Measurements from ENCODE around the gene LAMA2. TPM values are rescaled to one million over a fixed set of nuclear protein-coding genes. Genes with fewer than 3 reads are reported as not detected.

Gene LAMA2
- total RNA-seq, 1 experiment from 2014 or later, result 3.3 TPM

DNA sequence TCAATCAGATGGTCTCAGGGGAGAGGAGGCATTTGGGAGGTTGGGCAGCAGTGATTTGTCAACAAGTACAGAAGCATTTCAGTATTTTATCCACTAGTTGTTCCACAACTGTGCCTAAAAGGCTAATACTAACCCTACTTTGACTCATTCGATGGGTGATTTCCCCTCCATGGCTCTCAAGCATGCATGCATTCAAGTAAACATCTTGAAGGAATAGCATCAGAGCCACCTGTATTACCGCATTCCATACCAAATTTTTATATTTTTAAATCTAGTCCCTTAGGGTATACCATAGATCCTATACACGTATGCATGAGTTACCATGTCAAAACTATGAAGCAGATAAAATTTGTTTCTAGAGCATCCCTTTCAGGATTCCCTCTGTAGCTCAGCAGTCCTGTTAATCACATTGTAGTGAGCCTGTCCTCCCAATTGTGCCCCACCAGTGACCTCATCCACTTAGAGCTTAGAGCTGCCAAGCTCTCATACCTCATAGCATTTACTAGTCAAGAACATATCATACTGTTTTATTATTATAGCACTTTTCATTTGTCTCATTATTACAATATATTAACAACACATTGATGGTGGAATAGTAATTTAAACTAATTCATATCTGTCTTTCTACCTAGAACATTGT lies 213.8 kb downstream of the LAMA2 start:
- Histone ChIP-seq H3K9me3 (replicated peaks) (no peaks in the 10 kb centered on the region), H3K36me3 (no peaks in the 10 kb centered on the region), H3K4me1 (replicated peaks) (no peaks in the 10 kb centered on the region), H3K4me3 (no peak overlapping the region), H3K27ac (no peak overlapping the region), H3K27me3 (replicated peaks) (no peaks in the 10 kb centered on the region)
- DNase-seq (ENCODE audit: low read depth in 1 of 2, low spot score in 2 of 2), result no peak

DNA sequence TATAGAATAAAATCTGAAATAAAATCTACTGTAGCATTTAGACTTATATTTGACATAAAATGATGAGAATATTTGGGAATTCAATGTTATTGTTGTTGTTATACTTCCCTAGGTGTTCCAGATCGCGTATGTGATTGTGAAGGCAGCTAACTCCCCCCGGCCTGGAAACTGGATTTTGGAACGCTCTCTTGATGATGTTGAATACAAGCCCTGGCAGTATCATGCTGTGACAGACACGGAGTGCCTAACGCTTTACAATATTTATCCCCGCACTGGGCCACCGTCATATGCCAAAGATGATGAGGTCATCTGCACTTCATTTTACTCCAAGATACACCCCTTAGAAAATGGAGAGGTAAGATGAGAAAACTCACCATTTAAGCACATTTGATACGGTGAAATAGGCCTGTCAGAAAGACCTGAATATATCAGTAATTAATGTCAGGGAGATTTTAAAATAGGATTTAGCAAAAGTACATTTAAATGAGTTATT lies 215.2 kb downstream of the LAMA2 start:
- Histone ChIP-seq H3K27ac (no peak overlapping the region), H3K36me3 (no peaks in the 10 kb centered on the region), H3K9me3 (replicated peaks) (no peaks in the 10 kb centered on the region), H3K4me1 (replicated peaks) (peaks cover 7% of the 10 kb centered on the region), H3K27me3 (replicated peaks) (no peaks in the 10 kb centered on the region), H3K4me3 (no peak overlapping the region)
- DNase-seq (ENCODE audit: low read depth in 1 of 2, low spot score in 2 of 2), result no peak

DNA sequence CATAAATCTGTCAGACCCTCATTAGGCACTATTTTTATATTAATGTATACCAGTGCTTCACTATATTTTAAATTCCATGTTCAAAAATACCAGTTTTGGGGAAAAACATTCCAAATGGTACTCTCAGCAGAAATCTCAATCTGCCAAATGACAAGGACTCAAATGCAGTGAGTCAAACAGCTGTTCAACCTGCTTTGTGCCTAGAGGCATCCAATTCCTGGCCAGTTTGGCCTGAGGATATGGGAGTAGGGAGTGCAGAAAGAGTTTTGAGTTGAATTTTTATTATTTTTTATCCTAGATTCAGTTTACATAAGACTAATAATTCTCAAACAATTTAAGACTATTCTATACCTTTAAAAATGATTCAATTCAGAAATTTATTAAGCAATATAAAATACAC lies 216.8 kb downstream of the LAMA2 start:
- Histone ChIP-seq H3K27ac (no peak overlapping the region), H3K4me1 (replicated peaks) (peaks cover 21% of the 10 kb centered on the region), H3K9me3 (replicated peaks) (no peaks in the 10 kb centered on the region), H3K36me3 (no peaks in the 10 kb centered on the region), H3K4me3 (no peak overlapping the region), H3K27me3 (replicated peaks) (no peaks in the 10 kb centered on the region)
- no peak for DNase-seq (ENCODE audit: low read depth in 1 of 2, low spot score in 2 of 2)

DNA sequence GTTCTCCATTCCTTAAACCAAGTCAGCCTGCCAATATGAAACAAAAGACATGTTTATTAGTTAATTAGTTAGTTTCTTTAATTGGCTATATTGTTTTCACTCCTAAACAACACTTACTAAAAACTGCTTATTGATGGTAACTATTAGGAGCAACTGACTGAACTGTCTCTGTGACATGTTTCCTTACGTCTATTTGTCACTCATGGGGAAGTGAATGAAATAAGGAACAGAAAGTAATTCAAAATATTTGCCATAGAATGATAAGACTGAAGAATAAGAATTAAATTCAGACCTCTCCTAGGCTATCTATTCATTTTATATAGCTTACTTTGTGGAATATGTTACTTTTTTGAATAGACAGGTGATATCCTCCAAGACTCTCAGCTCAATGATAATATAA lies 217.2 kb downstream of the LAMA2 start:
- H3K9me3 ChIP-seq (replicated peaks), result no peaks in the 10 kb centered on the region
- H3K4me3 ChIP-seq, result no peak overlapping the region
- no peak overlapping the region for H3K27ac ChIP-seq
- H3K4me1 ChIP-seq (replicated peaks), result peaks cover 25% of the 10 kb centered on the region
- DNase-seq (ENCODE audit: low read depth in 1 of 2, low spot score in 2 of 2), result no peak
- no peaks in the 10 kb centered on the region for H3K27me3 ChIP-seq (replicated peaks)
- H3K36me3 ChIP-seq, result no peaks in the 10 kb centered on the region

DNA sequence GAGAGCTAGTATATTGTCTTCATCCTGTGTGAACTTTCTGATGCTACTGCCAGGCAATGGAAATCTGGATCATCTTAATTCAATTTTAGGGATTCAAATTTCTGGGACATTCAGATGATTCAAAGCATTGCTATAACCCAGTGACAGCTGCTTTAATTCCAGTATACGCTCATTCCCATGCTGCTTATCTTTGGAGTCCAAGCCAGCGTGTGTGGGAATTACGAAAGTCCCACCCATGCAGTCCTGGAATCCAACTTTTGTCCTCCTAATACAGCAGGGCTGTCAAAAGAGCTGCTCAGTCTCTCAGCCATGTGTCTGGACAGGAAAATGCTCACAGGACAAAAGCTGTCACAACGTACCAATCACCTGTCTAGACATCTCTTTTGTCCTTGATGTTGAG lies 219.8 kb downstream of the LAMA2 start:
- Histone ChIP-seq H3K4me1 (replicated peaks) (peaks cover 30% of the 10 kb centered on the region), H3K9me3 (replicated peaks) (no peaks in the 10 kb centered on the region), H3K27ac (peak overlapping the region; percentile 79), H3K27me3 (replicated peaks) (no peaks in the 10 kb centered on the region), H3K36me3 (no peaks in the 10 kb centered on the region), H3K4me3 (no peak overlapping the region)
- DNase-seq (ENCODE audit: low read depth in 1 of 2, low spot score in 2 of 2), result peak; percentile 62 to 70

DNA sequence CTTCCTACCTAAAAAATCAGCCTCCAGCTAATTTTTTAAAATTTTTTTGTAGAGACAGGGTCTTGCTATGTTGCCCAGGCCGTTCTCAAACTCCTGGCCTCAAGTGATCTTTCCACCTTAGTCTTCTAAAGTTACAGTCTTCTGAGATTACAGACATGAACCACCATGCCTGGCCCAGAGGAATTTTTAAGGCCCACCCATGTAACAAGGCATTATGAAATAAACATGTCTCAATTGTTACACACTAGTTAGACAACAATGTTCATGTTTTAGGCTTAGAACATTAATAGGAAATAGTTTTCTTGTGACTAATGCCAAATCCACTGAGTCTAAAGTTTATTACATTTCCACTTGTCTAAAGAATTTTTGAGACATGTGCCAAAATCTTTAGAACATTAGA lies 221.2 kb downstream of the LAMA2 start:
- H3K36me3 ChIP-seq, result no peaks in the 10 kb centered on the region
- H3K4me3 ChIP-seq, result no peak overlapping the region
- H3K27me3 ChIP-seq (replicated peaks), result no peaks in the 10 kb centered on the region
- H3K4me1 ChIP-seq (replicated peaks), result peaks cover 30% of the 10 kb centered on the region
- H3K27ac ChIP-seq, result peak overlapping the region; percentile 79
- peak; percentile 69 to 83 for DNase-seq (ENCODE audit: low read depth in 1 of 2, low spot score in 2 of 2)
- H3K9me3 ChIP-seq (replicated peaks), result no peaks in the 10 kb centered on the region

DNA sequence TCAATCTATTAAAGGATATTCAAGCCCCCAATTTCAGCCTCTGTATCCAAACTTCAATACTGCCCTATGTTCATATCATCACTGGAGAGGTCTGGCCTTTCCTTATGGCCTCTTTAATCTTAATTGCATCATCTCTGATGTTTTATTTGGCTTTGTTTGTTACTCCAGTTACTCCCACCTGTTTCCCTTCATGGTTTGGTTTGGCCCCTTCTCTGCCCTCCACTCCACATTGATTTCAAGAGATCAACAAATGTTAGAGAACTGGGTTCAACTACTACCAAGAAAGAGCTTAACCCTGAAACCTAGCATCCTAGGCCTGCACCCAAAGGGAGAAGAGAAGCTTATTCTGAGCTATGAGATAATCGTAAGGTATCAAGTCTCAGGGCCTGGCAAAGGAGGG lies 221.6 kb downstream of the LAMA2 start:
- H3K27me3 ChIP-seq (replicated peaks), result no peaks in the 10 kb centered on the region
- H3K27ac ChIP-seq, result peak overlapping the region; percentile 61
- H3K4me1 ChIP-seq (replicated peaks), result peaks cover 30% of the 10 kb centered on the region
- no peaks in the 10 kb centered on the region for H3K36me3 ChIP-seq
- no peaks in the 10 kb centered on the region for H3K9me3 ChIP-seq (replicated peaks)
- DNase-seq (ENCODE audit: low read depth in 1 of 2, low spot score in 2 of 2), result no peak
- H3K4me3 ChIP-seq, result no peak overlapping the region

DNA sequence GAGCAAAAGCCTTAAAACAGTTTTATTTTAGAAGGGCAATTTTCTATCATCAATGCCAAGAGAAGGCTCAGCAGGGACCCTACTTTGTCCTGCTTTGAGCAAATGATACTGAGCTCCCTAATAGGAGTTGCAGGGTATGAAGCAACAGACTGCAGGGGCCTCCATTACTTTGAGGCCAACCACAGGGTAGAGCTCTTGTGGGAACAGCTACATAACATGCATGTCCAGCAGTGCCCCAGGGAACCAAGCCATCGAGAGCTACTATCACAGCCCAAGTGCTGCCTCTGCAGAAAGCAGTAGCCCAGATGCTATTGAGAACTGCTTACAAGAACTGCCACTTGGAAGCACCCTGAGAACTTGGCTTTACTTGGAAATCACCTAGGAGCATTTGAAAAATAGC lies 222.1 kb downstream of the LAMA2 start:
- peak in 1 of 2 experiments; percentile 11 for DNase-seq (ENCODE audit: low read depth in 1 of 2, low spot score in 2 of 2)
- Histone ChIP-seq H3K4me1 (replicated peaks) (peaks cover 30% of the 10 kb centered on the region), H3K27ac (peak overlapping the region; percentile 61), H3K36me3 (no peaks in the 10 kb centered on the region), H3K27me3 (replicated peaks) (no peaks in the 10 kb centered on the region), H3K4me3 (no peak overlapping the region), H3K9me3 (replicated peaks) (no peaks in the 10 kb centered on the region)

DNA sequence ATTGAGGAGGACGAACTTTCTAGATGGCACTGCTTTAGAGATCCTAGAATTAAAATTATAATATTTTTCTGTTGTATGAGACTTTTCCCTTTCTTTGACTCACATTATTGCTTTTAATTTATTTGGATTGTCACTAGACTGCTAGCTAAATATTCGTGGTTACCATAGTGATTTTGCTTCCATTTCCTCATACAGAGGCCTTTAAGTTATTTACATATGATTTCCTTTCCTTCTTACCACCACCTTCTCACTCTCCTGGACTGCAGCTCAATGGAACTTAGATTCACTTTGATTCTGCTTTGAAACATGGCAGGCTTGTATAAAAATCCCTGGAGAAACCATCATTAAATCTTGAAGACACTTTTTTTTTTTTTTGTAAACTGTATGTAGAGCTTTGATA lies 222.9 kb downstream of the LAMA2 start:
- DNase-seq (ENCODE audit: low read depth in 1 of 2, low spot score in 2 of 2), result no peak
- Histone ChIP-seq H3K9me3 (replicated peaks) (no peaks in the 10 kb centered on the region), H3K27me3 (replicated peaks) (no peaks in the 10 kb centered on the region), H3K4me1 (replicated peaks) (peaks cover 30% of the 10 kb centered on the region), H3K36me3 (no peaks in the 10 kb centered on the region), H3K27ac (0 out of 2 replicates have a peak overlapping the region, but pooled peaks have one; percentile 61), H3K4me3 (no peak overlapping the region)

DNA sequence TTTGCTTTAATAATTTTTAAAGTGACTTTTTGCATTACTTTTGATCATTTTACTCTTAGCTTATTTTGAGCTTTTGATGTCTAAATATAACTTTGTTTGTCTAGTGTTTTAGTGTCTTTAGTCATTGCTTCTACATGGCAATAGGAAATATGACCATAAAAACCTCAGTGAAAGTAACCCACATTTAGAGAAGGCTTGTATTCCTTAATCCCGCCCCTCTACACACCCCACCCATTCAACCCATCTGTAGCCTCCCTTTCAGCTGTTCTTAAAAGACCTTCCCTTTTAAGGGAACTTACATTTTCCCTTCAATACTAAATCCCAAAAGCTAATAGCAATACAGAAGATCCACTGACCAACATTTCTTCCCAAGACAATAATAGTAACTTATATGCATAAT lies 225.4 kb downstream of the LAMA2 start:
- peaks cover 21% of the 10 kb centered on the region for H3K4me1 ChIP-seq (replicated peaks)
- no peaks in the 10 kb centered on the region for H3K36me3 ChIP-seq
- no peaks in the 10 kb centered on the region for H3K9me3 ChIP-seq (replicated peaks)
- no peaks in the 10 kb centered on the region for H3K27me3 ChIP-seq (replicated peaks)
- H3K27ac ChIP-seq, result no peak overlapping the region
- H3K4me3 ChIP-seq, result no peak overlapping the region
- no peak for DNase-seq (ENCODE audit: low read depth in 1 of 2, low spot score in 2 of 2)

DNA sequence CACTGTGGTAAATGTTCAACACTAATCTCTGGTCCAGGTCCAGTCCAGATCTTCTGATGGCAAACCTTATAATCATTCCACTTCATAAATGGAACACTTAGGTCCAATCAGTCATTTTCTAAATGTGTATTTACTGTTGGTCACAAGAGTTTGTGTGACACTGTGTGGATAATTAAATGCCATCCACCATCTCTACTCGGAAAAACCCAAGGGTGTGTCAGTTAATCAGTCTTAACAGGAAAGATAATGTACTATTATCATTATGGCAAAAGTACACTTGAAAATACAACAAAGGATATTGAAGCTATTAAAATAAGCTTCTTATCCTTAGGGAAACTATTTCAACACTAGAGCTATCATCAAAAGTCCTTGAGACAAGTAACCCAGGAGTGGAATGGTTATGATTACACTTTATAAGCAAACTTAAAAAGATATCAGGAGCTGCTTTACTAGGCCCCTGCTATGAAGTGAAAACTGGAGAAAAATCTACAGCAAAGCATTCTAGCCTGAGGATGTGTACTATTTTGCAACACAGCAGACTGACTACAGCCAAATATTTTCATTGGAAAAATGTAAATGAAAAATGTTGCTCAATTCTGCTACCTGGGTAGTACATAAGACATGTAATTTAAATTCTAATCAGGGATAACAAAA lies 227.9 kb downstream of the LAMA2 start:
- Histone ChIP-seq H3K4me3 (no peak overlapping the region), H3K27me3 (replicated peaks) (no peaks in the 10 kb centered on the region), H3K36me3 (no peaks in the 10 kb centered on the region), H3K27ac (no peak overlapping the region), H3K9me3 (replicated peaks) (no peaks in the 10 kb centered on the region), H3K4me1 (replicated peaks) (0 out of 2 replicates have a peak, but pooled peaks cover 2% of the 10 kb centered on the region)
- no peak for DNase-seq (ENCODE audit: low read depth in 1 of 2, low spot score in 2 of 2)

DNA sequence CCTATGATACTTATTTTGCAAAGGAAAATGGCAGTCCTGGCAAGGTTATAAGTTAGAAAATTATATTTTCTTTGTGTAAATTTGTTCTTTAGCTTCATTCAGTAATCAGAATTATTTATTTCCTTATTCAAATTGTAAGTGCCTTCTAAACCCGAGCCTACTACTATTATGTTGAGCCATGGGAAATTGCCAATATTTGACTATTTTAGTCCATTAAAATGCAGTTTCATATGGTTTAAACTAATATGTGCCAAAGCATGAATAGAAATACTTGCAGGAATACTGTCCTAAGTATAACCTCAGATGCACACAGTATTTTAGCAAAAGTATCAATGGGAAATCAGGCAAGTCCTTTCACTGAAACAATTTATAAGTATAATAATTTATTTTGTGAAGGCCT lies 228.4 kb downstream of the LAMA2 start:
- no peak for DNase-seq (ENCODE audit: low read depth in 1 of 2, low spot score in 2 of 2)

DNA sequence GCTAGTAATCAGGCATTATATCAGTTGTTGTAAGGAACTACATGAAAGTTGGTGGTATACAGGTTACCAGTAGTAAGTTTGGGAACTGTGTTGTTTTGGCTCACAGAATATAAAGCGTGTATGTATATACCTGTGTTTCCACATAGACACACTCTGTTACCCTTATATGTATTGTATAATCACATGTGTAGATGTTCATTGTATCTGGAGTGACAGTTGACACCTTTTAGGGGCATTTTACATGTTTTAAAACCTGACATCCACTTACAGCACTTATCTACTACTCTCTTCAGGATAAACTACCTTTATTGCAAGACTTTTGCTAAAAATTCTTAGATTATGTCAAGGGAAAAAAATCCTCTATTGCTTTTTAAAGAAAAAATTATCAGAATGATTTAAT lies 228.9 kb downstream of the LAMA2 start:
- Histone ChIP-seq H3K27me3 (replicated peaks) (no peaks in the 10 kb centered on the region), H3K27ac (no peak overlapping the region)

More for the DNA sequence above, 228.4 kb downstream of the LAMA2 start:
- H3K4me1 ChIP-seq (replicated peaks), result no peaks in the 10 kb centered on the region
- H3K9me3 ChIP-seq (replicated peaks), result no peaks in the 10 kb centered on the region
- no peak overlapping the region for H3K27ac ChIP-seq
- H3K4me3 ChIP-seq, result no peak overlapping the region
- H3K36me3 ChIP-seq, result no peaks in the 10 kb centered on the region
- H3K27me3 ChIP-seq (replicated peaks), result no peaks in the 10 kb centered on the region

DNA sequence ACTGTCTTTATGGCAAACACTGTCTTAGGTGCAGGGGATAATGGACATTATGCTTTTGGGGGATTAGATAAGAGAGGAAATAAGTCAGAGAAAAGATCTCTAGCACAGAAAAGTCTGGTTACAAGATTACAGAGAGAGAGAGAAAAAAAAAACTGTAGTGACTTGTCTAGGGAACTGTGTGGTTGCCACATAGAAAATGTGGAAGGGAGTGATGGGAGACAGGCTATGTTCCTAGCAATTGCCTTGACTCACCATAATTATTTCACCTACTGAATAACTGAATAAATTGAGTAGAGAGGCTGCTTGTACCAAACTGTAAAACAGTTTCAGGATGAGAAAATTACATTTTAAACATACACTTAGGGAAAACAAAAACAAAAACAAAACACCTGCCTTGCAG lies 229.7 kb downstream of the LAMA2 start:
- Histone ChIP-seq H3K4me3 (no peak overlapping the region), H3K36me3 (no peaks in the 10 kb centered on the region), H3K27ac (no peak overlapping the region), H3K4me1 (replicated peaks) (no peaks in the 10 kb centered on the region), H3K9me3 (replicated peaks) (no peaks in the 10 kb centered on the region), H3K27me3 (replicated peaks) (no peaks in the 10 kb centered on the region)
- DNase-seq (ENCODE audit: low read depth in 1 of 2, low spot score in 2 of 2), result no peak

More for the DNA sequence above, 228.9 kb downstream of the LAMA2 start:
- no peak for DNase-seq (ENCODE audit: low read depth in 1 of 2, low spot score in 2 of 2)
- Histone ChIP-seq H3K36me3 (no peaks in the 10 kb centered on the region), H3K4me3 (no peak overlapping the region), H3K4me1 (replicated peaks) (no peaks in the 10 kb centered on the region), H3K9me3 (replicated peaks) (no peaks in the 10 kb centered on the region)
